ENCODE results near the gene PHAF1. TPM values are rescaled to one million over a fixed set of nuclear protein-coding genes. Genes with fewer than 3 reads are reported as not detected.

PHAF1 gene
- polyA plus RNA-seq, 3 donors, result 20.7 to 29.5 (median 28.7) TPM

DNA sequence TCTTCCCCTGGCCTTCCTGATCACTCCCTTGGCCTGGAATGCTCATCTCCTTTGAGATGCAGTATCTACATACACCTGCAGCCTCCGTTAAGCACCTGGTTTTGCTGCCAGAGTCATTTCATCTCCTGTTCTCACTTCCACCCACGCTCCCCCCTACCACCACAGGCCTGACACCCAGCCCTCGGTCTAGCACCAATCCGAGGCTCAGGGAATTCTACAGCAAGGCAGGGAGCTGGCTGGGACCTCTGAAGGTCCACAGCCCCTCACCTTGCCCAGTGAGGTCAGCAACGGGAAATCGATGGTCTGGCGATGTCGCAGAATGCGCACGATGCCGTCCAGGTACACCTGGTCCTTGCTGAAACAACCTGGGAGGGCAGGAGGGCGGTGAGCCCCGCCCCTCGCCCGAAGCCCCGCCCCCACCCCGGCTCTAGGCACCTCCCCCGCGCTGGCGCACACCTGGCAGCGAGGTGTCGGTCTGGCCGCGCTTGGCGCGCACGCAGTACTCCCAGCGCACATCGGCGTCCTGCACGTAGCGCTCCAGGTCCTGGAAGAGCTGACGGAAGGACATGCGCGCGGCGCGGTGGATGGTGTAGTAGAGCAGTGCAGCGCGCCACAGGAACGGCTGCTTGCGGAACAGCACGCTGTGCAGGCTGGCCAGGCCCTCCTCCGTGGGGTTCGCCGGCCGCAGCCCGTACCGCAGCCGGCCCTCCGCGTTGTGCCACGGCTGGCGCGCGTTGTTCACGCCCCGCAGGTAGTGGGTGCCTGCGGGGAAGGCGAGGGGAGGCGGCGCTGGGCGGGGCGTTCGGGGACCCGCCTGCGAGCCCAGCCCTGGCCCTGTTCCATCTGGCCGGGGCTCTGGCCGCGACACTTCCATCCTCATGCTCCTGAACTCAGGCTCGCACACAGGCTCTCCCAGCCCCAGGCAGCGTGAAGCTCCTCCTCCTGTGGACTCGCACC lies 68.3 kb downstream of the PHAF1 start:
- DNase-seq, result no peak

GRCh38 chr16:67179421-67180080 lies 69.8 kb downstream of the PHAF1 start:
- no peak for DNase-seq

DNA sequence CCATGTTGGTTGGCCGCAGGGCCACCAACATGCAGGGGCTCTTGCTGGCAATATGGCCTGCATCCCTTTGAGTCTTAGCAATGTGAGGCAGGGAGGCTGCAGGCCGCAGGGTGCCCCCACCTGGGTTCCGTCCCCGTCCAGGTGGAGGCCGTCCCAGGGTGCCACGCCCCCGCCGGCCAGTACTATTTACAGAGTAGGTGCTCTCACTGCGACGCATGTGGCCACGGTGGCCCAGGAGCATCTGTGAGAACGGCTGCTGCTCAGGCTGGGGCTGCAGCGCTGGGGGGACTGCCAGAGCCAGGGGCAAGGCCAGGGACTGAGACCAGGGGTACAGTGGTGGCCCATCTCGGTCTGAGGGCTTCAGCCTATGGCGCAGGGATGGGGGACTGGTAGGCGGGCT lies 70.4 kb downstream of the PHAF1 start:
- DNase-seq, result no peak

DNA sequence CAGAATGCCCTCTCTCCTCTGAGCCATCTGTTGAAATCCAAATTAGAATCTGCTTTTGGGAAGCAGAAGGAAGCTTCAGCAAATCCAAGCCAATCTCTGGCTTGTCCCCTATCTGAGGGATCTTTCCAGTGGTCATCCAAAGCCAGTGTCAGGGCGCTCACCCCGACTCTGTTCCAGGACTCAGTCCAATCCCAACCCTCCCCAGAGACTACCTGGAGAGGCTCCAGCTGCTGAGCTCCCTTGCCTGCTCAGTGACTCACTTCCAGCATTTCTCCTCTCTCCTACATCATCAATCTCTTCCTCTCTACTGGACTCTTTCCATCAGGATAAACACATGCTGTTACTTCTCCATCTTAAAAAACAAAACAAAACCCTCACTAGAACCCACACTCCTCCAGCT lies 71.6 kb downstream of the PHAF1 start:
- DNase-seq, result no peak

GRCh38 chr16:67182288-67182687 lies 72.5 kb downstream of the PHAF1 start:
- no peak for DNase-seq

DNA sequence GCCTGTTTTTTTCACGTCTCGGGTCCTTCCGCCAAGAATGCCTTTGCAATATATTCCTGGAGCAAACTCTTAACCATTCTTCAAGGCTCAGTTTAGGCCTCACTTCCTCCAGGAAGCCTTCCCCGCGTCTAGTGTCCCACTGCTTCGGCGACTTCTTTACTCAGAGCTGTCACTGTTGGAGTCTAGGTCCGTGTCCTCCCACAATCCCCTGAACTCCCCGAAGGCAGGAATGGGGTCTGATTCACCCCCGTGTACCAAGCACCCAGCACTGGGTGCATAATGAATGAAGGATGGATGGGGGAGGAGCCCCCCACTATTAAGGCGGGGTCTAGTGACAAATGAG lies 73.5 kb downstream of the PHAF1 start:
- DNase-seq, result no peak

- DNase-seq, result peak; percentile 97
These were observed 74.1 kb downstream of the PHAF1 start, which contains the start of gene MATCAP1 for GRCh38 chr16:67183627-67184452. MATCAP1 (minus strand) TSS chr16:67183963; CDS start chr16:67180610, 3,353 bp downstream.

DNA sequence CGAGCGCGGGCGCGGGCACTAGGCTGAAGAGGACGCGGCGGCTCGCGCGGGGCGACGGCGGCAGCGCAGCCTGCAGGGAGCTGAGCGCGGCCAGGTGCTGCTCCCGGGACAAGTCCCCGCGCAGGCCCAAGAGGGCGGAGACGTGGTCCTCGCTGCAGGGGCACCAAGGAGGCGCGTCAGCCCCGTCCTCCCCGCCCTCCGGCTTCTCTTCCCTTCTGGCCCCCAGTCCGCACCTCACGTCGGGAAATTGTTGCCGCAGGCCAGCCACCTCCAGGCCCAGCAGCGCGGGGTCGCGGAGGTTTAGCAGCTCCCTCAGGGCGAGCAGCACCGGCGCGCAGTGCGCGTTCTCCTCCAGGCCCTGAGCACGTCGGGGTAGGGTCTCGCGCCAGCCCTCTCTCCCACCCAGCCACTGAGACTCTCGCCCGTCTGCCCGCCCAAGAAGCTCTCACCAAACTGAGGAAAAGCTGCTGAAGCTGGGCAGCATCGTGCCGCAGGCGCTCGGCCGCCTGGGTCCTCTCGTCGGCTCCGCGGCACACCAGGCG lies 74.8 kb downstream of the PHAF1 start:
- DNase-seq, result no peak

- peak; percentile 91 for DNase-seq
These were observed 75.4 kb downstream of the PHAF1 start for GRCh38 chr16:67184995-67185650.

GRCh38 chr16:67185651-67186134 lies 76.0 kb downstream of the PHAF1 start:
- DNase-seq, result no peak

DNA sequence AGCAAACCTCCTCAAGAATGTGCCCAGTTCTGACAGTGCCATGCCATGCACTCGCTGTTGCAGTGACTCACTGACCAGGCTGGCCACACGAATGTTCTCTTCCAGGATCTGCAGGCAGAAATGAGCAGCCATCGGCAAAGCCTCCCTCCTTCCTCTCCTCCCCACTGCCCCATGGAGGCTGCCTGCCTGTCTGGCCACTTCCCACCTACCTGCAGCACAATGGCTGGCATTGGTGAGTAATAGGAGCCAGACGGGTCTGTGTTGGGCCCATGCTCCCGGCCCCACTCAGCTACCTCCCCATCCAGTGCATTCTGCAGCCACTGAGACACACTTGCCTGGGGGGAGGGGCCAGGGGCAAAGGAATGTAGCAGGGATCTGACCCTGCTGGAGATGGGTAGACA lies 76.8 kb downstream of the PHAF1 start:
- DNase-seq, result no peak

GRCh38 chr16:67187175-67187890 lies 77.6 kb downstream of the PHAF1 start:
- DNase-seq, result no peak

DNA sequence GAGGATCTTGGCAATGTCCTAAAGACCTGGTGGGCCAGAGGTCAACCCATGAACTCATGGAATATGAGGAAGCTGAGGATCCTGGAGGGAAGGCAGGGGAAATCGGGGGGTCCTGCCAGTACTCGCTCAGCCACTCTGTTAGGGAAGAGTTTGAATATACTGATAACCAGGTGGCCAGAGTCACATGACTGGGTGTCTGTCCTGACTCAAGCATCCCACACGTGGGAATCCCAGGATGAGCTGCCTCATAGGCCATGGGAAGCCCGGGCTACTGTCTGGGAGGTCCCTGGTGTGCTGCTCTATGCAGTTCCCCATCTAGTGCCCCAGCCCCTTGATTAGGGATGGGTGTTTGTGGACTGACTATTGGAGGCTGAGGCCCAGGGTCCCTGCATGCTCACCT lies 78.6 kb downstream of the PHAF1 start:
- no peak for DNase-seq

DNA sequence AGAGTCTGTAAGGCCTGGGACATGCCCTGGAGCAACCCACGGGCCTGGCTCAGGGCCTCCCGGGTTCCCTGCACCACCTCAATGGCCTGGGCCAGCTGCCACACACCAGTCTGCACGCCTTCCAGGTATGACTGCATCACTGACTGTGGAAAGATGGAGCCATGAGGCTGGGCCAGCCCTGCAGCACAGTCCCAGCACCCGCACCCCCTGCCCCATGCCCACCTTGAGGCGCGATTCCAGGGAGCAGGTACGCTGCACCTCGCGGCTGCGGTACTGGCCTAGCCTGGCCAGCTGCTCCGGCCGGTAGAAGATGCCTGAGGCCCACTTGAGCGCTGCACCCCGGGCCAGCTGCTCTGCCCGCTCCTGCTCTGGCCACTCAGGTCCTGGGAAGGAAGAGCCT lies 79.1 kb downstream of the PHAF1 start:
- DNase-seq, result no peak

- DNase-seq, result no peak
These were observed 80.3 kb downstream of the PHAF1 start, which contains the start of gene EXOC3L1 for GRCh38 chr16:67190041-67190440. EXOC3L1 (minus strand) TSS chr16:67190136; CDS start chr16:67189676, 460 bp downstream.

GRCh38 chr16:67190448-67191399 lies 81.0 kb downstream of the PHAF1 start:
- DNase-seq, result no peak

DNA sequence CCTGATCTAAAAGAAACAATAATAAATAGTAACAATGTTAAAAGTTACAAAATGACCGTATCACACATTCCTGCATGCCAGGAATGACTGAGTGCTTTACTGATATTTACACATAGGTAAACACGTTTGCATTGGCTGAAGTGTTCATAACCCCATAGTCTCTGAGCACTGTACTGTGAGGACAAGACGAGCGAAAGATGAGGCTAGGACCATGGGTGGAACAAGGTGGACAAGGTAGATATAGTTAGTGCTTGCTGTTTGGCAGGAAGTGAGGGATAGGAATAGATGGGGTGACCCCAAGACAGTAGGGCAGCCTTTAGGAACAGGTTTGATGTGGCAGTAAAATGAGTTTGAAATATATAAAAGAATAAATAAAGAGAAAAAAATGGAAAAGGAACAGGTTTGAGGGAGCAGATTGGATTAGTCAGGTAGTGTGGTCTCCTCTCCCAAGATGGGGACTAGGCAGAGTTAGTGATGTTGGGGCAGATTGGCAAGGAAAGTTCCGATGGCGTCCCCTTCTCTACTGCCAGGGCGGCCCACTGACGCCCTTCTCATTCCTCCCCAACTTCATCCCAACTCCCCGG lies 81.8 kb downstream of the PHAF1 start:
- DNase-seq, result no peak

- peak; percentile 91 for DNase-seq
These were observed 82.4 kb downstream of the PHAF1 start, which contains the start of gene E2F4 for GRCh38 chr16:67191995-67192681. E2F4 (plus strand) TSS chr16:67192155; CDS start chr16:67192228, 73 bp downstream.
